Stimulated activated CD4-positive, alpha-beta T cell treated with anti-CD3 and anti-CD28 coated beads, Interleukin-2, amount 100 ng/mL, for 48 hours (primary cell): ENCODE results near the gene FMC1.
"Not testable (repeated sequence)": the region's sequence is repeated elsewhere in the genome, so short reads cannot be mapped to it uniquely, and the experiment has no call there.

Experiments
- DNase-seq, 2 donors: peaks; one replicate each; pipeline ENCODE4 v3.0.0-alpha.2; 2020

FMC1 gene, protein sequence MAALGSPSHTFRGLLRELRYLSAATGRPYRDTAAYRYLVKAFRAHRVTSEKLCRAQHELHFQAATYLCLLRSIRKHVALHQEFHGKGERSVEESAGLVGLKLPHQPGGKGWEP

DNA sequence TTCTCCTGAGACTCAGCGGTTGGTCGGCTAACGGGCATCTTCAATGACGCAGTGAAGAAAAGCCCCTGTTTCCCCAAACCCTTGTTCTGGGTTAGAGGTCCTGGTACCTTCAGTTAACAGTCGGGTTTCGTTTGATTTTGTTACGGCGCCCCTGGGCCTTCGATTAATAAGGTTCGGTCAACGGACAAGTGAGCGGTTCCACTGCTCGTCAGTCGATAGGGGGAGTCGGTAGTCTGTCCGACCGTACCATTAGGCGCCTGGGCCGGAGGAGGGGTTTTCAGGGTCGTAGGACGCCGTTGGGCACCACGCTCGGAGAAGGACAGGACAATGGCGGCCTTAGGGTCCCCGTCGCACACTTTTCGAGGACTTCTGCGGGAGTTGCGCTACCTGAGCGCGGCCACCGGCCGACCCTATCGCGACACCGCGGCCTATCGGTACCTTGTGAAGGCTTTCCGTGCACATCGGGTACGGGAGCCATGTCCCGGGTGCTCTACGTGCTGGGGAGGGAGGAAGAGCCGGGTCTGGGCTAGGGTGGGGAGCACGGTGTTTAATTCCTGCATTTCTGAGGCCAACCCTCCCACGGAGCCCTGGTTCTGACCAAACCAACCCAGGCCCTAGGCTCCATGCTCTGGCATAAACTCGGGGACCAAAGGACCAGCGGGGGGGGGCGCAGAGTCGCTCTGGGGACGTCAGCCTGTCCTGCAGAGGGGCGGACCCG lies at the start of gene FMC1:
FMC1 (plus strand) TSS at position 280 of the 718 bp plus-strand sequence; CDS start at position 328, 48 bp downstream.
- peak; percentile 71 to 78 for DNase-seq

DNA sequence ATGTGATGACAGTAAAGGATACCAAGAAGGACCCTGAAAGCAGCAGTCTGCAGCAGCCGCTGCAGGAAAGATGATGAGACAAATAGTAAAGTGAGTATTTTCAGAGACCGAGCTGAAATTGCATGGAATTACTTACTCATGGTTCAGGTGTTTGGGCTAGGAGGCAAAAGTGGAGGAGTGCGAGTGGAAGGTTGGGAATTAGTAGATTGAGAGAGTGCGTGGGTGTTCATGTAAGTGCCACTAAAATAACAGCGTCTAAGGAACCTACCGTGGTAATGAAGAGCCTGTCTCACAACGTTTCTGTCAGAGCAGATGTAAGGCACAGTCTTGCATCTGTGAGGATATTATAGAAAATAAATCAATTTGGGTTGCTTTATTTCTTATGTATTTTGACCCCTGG lies 48.3 kb upstream of the FMC1 start:
- no peak for DNase-seq

DNA sequence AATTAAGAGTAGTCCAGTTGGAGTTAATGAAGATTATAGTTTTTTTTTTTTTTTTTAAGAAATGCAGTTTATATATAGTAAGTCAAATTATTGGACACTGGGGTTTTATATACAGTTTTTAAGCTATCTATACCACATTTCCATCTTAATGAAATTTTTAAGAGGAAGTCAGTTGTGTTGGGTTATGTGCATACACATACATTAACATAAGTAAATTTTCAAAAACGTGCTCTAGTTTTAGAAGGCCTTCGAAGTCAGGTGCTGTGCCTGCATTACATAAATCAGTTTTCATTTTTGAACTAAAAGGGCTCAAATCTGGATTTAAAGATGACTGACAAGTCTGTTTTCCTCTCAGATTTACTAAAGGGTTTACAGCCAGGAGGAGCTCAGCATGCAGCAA lies 47.6 kb upstream of the FMC1 start:
- no peak for DNase-seq

- DNase-seq, result no peak
These were observed 46.9 kb upstream of the FMC1 start for GRCh38 chr7:139294241-139294640.

DNA sequence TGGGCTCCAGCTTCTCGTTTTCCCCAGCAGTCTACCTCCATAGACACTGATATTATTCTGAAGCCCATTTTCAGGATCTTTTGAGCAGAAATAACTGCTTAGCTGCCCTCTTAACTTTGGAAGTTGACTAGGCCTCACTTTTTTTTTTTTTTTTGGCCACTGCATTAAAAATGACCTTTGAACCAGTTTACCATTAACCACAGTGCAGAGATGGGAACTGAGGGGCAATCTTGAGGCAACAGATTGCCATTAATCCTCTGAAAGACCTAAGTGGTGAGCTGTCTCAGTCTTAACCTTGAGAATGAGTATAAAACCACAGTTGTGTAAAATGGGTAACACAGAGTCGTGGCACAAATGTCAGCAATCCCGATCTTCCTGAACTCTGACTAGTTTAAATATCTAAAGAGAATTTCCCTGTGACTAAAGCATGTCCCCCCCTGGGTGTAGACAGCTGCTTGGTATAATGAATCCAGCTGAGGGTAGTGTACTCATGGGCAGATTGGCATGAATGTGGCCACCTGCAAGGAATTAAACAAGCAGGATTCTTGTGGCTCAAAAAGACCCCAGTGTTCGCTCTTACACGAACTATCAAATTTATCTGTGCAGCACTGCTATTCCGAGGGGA lies 46.1 kb upstream of the FMC1 start:
- DNase-seq, result no peak

- DNase-seq, result no peak
These were observed 43.3 kb upstream of the FMC1 start for GRCh38 chr7:139297795-139298194.

DNA sequence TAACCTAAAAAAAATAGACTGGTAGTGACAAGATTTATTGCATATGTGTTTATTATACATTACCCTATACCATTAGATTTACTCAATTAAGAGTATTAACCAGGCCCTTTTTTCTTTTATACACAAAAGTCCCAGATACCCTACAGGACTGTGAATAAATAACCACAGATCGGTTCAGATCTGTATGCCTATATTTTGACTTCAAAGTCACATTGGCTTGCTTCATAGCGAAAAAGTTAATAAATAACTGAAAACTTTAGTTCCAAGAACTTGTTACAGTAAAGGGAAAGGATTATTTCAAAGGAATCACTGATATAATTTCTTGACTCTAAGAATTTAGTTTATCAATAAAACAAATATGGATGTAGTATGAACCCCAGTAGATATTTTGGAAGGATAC lies 41.8 kb upstream of the FMC1 start:
- no peak for DNase-seq

DNA sequence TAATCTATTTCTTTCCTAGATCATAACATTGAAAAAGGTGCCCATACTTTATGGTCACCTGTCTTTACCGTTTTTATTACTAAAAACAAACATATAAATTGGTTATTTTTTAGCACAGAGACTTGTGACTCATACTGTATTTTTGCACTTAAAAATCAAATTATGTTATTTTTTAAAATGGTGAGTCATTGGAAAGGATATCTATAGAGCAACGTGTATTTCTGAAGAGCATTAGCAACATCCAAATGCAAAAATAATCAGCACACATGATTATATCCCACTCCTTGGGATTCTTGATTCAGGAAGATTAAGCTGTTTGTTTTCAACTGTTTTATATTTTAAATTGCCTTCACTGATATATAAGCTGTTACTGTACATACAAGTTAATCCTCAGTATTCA lies 40.7 kb upstream of the FMC1 start:
- DNase-seq, result no peak

DNA sequence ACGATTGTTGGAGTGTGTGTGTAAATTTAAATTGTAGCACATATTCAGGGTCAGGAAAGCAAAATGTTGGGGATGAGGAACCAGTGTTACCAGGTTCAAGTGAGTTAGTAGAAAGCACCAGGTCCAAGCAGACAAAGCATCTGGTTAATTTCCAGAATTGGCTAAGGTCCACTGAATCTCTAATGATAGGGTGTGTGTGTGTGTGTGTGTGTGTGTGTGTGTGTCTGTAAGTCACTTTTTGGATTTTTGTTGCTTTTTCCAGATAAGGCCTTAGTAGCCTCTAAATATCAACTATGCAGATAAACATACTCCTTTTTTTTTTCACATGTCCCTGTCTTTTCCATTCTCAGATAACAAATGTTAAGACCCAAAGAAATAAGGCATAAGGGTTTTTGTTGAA lies 36.6 kb upstream of the FMC1 start:
- no peak for DNase-seq

GRCh38 chr7:139317939-139318505 lies 23.1 kb upstream of the FMC1 start:
- no peak for DNase-seq

GRCh38 chr7:139321071-139321745 lies 19.9 kb upstream of the FMC1 start:
- DNase-seq, result no peak

- not testable (repeated sequence) for DNase-seq
These were observed 16.4 kb upstream of the FMC1 start for GRCh38 chr7:139324709-139325108.

GRCh38 chr7:139328375-139328774 lies 12.8 kb upstream of the FMC1 start:
- no peak for DNase-seq

GRCh38 chr7:139329119-139329518 lies 12.0 kb upstream of the FMC1 start:
- no peak for DNase-seq

- DNase-seq, result no peak
These were observed 10.7 kb upstream of the FMC1 start for GRCh38 chr7:139330333-139331030.

- no peak for DNase-seq
These were observed 8.3 kb upstream of the FMC1 start for GRCh38 chr7:139332697-139333359.

DNA sequence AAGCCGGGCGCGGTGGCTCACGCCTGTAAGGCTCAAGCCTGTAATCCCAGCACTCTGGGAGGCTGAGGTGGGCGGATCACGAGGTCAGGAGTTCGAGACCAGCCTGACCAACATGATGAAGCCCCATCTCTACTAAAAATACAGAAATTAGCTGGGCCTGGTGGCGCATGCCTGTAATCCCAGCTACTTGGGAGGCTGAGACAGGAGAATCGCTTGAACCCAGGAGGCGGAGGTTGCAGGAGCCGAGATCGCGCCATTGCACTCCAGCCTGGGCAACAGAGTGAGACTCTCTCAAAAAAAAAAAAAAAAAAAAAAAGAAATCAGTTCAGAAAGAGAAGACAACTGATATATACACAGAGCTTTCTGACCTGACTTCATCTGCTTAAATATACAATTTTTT lies 7.7 kb upstream of the FMC1 start:
- DNase-seq, result not testable (repeated sequence)

GRCh38 chr7:139334399-139335150 lies 6.6 kb upstream of the FMC1 start:
- DNase-seq, result no peak

GRCh38 chr7:139339025-139339424 lies 2.1 kb upstream of the FMC1 start:
- no peak for DNase-seq

DNA sequence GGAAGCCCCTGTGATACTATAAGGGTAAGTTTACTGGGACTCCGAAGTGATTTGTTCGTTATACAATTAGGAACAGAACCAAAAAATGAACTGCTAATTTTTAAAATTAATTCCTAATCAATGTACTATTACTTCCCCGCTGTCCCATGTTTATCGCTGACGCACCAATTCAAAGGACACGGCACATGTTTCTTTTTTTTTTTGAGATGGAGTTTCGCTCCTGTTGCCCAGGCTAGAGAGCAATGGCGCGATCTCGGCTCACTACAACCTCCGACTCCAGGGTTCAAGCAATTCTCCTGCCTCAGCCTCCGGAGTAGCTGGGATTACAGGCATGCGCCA lies 1.5 kb upstream of the FMC1 start:
- no peak for DNase-seq

DNA sequence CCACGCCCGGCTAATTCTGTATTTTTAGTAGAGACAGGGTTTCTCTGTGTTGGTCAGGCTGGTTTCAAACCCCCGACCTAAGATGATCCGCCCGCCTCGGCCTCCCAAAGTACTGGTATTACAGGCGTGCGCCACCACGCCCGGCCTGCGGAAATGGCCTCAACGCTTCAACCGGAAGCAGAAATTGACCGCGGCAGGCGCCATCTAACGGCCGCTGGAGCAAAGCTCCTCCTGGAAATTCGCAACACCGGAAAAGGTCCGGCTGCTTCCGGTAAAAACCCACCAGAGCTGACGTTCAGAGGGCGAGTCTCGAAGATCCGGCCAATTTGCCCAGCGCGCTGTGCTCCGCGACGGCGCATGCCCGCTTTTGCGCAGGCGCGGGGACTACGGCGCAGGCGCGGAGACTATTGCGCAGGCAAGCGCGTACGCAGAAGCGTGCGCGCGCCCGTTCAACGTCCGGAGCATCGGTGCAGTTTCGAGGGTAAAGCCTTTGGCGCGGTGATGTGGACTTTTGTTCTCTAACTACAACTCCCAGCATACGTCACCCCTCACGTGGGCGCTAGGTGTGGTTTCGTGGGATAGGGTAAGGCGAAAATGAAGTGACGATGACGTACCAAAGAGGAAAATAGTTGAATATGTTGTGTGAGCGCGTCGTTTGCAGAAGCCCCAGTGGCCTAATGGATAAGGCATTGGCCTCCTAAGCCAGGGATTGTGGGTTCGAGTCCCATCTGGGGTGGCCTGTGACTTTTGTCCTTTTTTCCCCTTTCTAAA lies 915 bp upstream of the FMC1 start:
- peak; percentile 97 to 98 for DNase-seq
